IgD-negative memory B cell (primary cell): Measurements from ENCODE around the gene STIL. TPM values are rescaled to one million over a fixed set of nuclear protein-coding genes. Genes with fewer than 3 reads are reported as not detected.

Source experiments
- H3K27ac Mint-ChIP-seq, 3 donors: one replicate each; pipeline ENCODE4 v1.8.0; 2020 to 2022; ENCODE audit warnings: mild to moderate bottlenecking in 3 of 3, mixed read lengths in 3 of 3, moderate library complexity in 1 of 3
- H3K27me3 Mint-ChIP-seq: one replicate; pipeline ENCODE4 v1.8.0; 2021; ENCODE audit warnings: mixed read lengths
- H3K36me3 Mint-ChIP-seq: one replicate; pipeline ENCODE4 v1.8.0; 2020; ENCODE audit warnings: mild to moderate bottlenecking, mixed read lengths
- H3K4me1 Mint-ChIP-seq, 3 donors: one replicate each; pipeline ENCODE4 v1.8.0; 2020 to 2022; ENCODE audit warnings: mixed read lengths in 3 of 3, mild to moderate bottlenecking in 1 of 3
- H3K4me3 Mint-ChIP-seq, 4 donors: one replicate each; pipeline ENCODE4 v1.8.0; 2020 to 2022; ENCODE audit warnings: mild to moderate bottlenecking in 4 of 4, mixed read lengths in 4 of 4, moderate library complexity in 3 of 4
- H3K9me3 Mint-ChIP-seq, 3 donors: one replicate each; pipeline ENCODE4 v1.8.0; 2020 to 2021; ENCODE audit warnings: mixed read lengths in 3 of 3, mild to moderate bottlenecking in 1 of 3
- polyA plus RNA-seq: library from polyadenylated mRNA; unstranded; fragments of 300-500 nt; fragmentation: Illumina TruSeq; gene quantifications from one replicate; pipeline ENCODE4 v1.2.3, GENCODE V29; 2021

STIL gene
- polyA plus RNA-seq, 1 donor from 2014 or later, result 1.3 TPM

GRCh38 chr1:47224676-47225399 is 89.1 kb downstream of the STIL start:
- peaks cover 0 to 3% (median 2%) of the 10 kb centered on the region in 3 donors for H3K4me1 Mint-ChIP-seq
- H3K36me3 Mint-ChIP-seq, result peaks cover 2% of the 10 kb centered on the region
- H3K27me3 Mint-ChIP-seq, result peaks cover 39% of the 10 kb centered on the region
- peaks cover 0 to 1% (median 0%) of the 10 kb centered on the region in 3 donors for H3K9me3 Mint-ChIP-seq
- H3K27ac Mint-ChIP-seq, result no peak overlapping the region
- H3K4me3 Mint-ChIP-seq, result no peak overlapping the region

- peaks cover 31% of the 10 kb centered on the region for H3K27me3 Mint-ChIP-seq
- H3K36me3 Mint-ChIP-seq, result peaks cover under 1% of the 10 kb centered on the region
- no peak overlapping the region for H3K4me3 Mint-ChIP-seq
- H3K27ac Mint-ChIP-seq, result no peak overlapping the region
- no peaks in the 10 kb centered on the region for H3K9me3 Mint-ChIP-seq
- peaks cover 0 to 3% (median 1%) of the 10 kb centered on the region in 3 donors for H3K4me1 Mint-ChIP-seq
These were observed 89.8 kb downstream of the STIL start for GRCh38 chr1:47223921-47224675.

GRCh38 chr1:47223174-47223920 is 90.6 kb downstream of the STIL start:
- H3K36me3 Mint-ChIP-seq, result no peaks in the 10 kb centered on the region

GRCh38 chr1:47222476-47222875 is 91.5 kb downstream of the STIL start:
- Mint-ChIP-seq H3K27me3 (peaks cover 17% of the 10 kb centered on the region), H3K9me3 (no peaks in the 10 kb centered on the region), H3K36me3 (no peaks in the 10 kb centered on the region), H3K27ac (no peak overlapping the region), H3K4me1 (peaks cover 0 to 3% (median 1%) of the 10 kb centered on the region in 3 donors), H3K4me3 (no peak overlapping the region)

More at GRCh38 chr1:47223174-47223920, 90.6 kb downstream of the STIL start:
- H3K9me3 Mint-ChIP-seq, result no peaks in the 10 kb centered on the region
- peaks cover 25% of the 10 kb centered on the region for H3K27me3 Mint-ChIP-seq
- no peak overlapping the region for H3K27ac Mint-ChIP-seq
- H3K4me3 Mint-ChIP-seq, result no peak overlapping the region
- H3K4me1 Mint-ChIP-seq, result peaks cover 0 to 3% (median 1%) of the 10 kb centered on the region in 3 donors

GRCh38 chr1:47219590-47220220 is 94.2 kb downstream of the STIL start:
- H3K27ac Mint-ChIP-seq, result no peak overlapping the region
- no peaks in the 10 kb centered on the region for H3K9me3 Mint-ChIP-seq
- H3K27me3 Mint-ChIP-seq, result peaks cover 2% of the 10 kb centered on the region

GRCh38 chr1:47219001-47219400 is 94.9 kb downstream of the STIL start:
- no peak overlapping the region for H3K4me3 Mint-ChIP-seq
- H3K36me3 Mint-ChIP-seq, result no peaks in the 10 kb centered on the region

More at GRCh38 chr1:47219590-47220220, 94.2 kb downstream of the STIL start:
- H3K36me3 Mint-ChIP-seq, result no peaks in the 10 kb centered on the region
- H3K4me1 Mint-ChIP-seq, result no peaks in the 10 kb centered on the region
- no peak overlapping the region for H3K4me3 Mint-ChIP-seq

GRCh38 chr1:47216278-47217059 is 97.5 kb downstream of the STIL start:
- H3K36me3 Mint-ChIP-seq, result no peaks in the 10 kb centered on the region
- H3K27me3 Mint-ChIP-seq, result peaks cover 4% of the 10 kb centered on the region
- no peaks in the 10 kb centered on the region for H3K9me3 Mint-ChIP-seq
- no peaks in the 10 kb centered on the region for H3K4me1 Mint-ChIP-seq
- no peak overlapping the region for H3K4me3 Mint-ChIP-seq
- H3K27ac Mint-ChIP-seq, result no peak overlapping the region

More at GRCh38 chr1:47219001-47219400, 94.9 kb downstream of the STIL start:
- H3K9me3 Mint-ChIP-seq, result no peaks in the 10 kb centered on the region
- no peaks in the 10 kb centered on the region for H3K4me1 Mint-ChIP-seq
- peaks cover 2% of the 10 kb centered on the region for H3K27me3 Mint-ChIP-seq
- no peak overlapping the region for H3K27ac Mint-ChIP-seq

- Mint-ChIP-seq H3K27me3 (peaks cover 3% of the 10 kb centered on the region), H3K27ac (no peak overlapping the region), H3K4me1 (no peaks in the 10 kb centered on the region), H3K4me3 (no peak overlapping the region), H3K9me3 (no peaks in the 10 kb centered on the region), H3K36me3 (no peaks in the 10 kb centered on the region)
These were observed 98.2 kb downstream of the STIL start for GRCh38 chr1:47215713-47216112.

GRCh38 chr1:47214549-47214948 is 99.4 kb downstream of the STIL start:
- H3K4me1 Mint-ChIP-seq, result no peaks in the 10 kb centered on the region
- no peaks in the 10 kb centered on the region for H3K36me3 Mint-ChIP-seq
- H3K4me3 Mint-ChIP-seq, result no peak overlapping the region
- H3K27me3 Mint-ChIP-seq, result peaks cover 6% of the 10 kb centered on the region
- no peaks in the 10 kb centered on the region for H3K9me3 Mint-ChIP-seq
- no peak overlapping the region for H3K27ac Mint-ChIP-seq

GRCh38 chr1:47213230-47213963 is 100.5 kb downstream of the STIL start:
- no peak overlapping the region for H3K4me3 Mint-ChIP-seq
- no peak overlapping the region for H3K27ac Mint-ChIP-seq
- no peaks in the 10 kb centered on the region for H3K4me1 Mint-ChIP-seq
- H3K9me3 Mint-ChIP-seq, result no peaks in the 10 kb centered on the region
- no peaks in the 10 kb centered on the region for H3K36me3 Mint-ChIP-seq
- peaks cover 10% of the 10 kb centered on the region for H3K27me3 Mint-ChIP-seq

GRCh38 chr1:47212636-47213229 is 101.2 kb downstream of the STIL start:
- H3K27me3 Mint-ChIP-seq, result peaks cover 10% of the 10 kb centered on the region
- no peak overlapping the region for H3K27ac Mint-ChIP-seq
- H3K4me1 Mint-ChIP-seq, result no peaks in the 10 kb centered on the region
- H3K9me3 Mint-ChIP-seq, result no peaks in the 10 kb centered on the region
- no peak overlapping the region for H3K4me3 Mint-ChIP-seq
- no peaks in the 10 kb centered on the region for H3K36me3 Mint-ChIP-seq

GRCh38 chr1:47211796-47212269 is 102.1 kb downstream of the STIL start:
- Mint-ChIP-seq H3K36me3 (no peaks in the 10 kb centered on the region), H3K4me1 (no peaks in the 10 kb centered on the region), H3K27me3 (peaks cover 10% of the 10 kb centered on the region), H3K4me3 (no peak overlapping the region), H3K9me3 (no peaks in the 10 kb centered on the region), H3K27ac (no peak overlapping the region)

GRCh38 chr1:47210666-47211065 is 103.3 kb downstream of the STIL start:
- peaks cover 14% of the 10 kb centered on the region for H3K27me3 Mint-ChIP-seq
- H3K27ac Mint-ChIP-seq, result no peak overlapping the region
- H3K4me3 Mint-ChIP-seq, result no peak overlapping the region
- H3K4me1 Mint-ChIP-seq, result no peaks in the 10 kb centered on the region
- no peaks in the 10 kb centered on the region for H3K9me3 Mint-ChIP-seq
- no peaks in the 10 kb centered on the region for H3K36me3 Mint-ChIP-seq
